Sigmoid colon (tissue), 7 donors: ENCODE results near the gene NAGS. TPM values are rescaled to one million over a fixed set of nuclear protein-coding genes. Genes with fewer than 3 reads are reported as not detected.

ENCODE experiments used
- DNase-seq: peaks from one replicate; pipeline ENCODE4 v3.0.0-alpha.2; 2019
- H3K27ac ChIP-seq, 4 donors: fragments of 200-600 bp; sonication (generic); one replicate each; pipeline ENCODE4 v1.5.1; 2016 to 2019; ENCODE audit warnings: mild to moderate bottlenecking in 1 of 4
- H3K27me3 ChIP-seq, 3 donors: fragments of 200-600 bp; sonication (generic); one replicate each; pipeline ENCODE4 v1.5.1; 2019; ENCODE audit warnings: mild to moderate bottlenecking in 1 of 3
- H3K36me3 ChIP-seq, 4 donors: fragments of 200-600 bp; sonication (generic); one replicate each; pipeline ENCODE4 v1.5.1; 2016 to 2019
- H3K4me1 ChIP-seq, 4 donors: fragments of 200-600 bp; sonication (generic); one replicate each; pipeline ENCODE4 v1.5.1; 2017 to 2019
- H3K4me3 ChIP-seq, 4 donors: fragments of 200-600 bp; sonication (generic); one replicate each; pipeline ENCODE4 v1.5.1; 2017 to 2019; ENCODE audit warnings: mild to moderate bottlenecking in 2 of 4, moderate library complexity in 1 of 4
- H3K9me3 ChIP-seq, 4 donors: fragments of 200-600 bp in 3 of 4; sonication (generic) in 3 of 4; one replicate each; pipeline versions ENCODE4 v1.5.1 to v1.6.1; 2013 to 2019
- CTCF ChIP-seq, 4 experiments: fragments of 450-650 bp in 3 of 4; fragments of 200-600 bp in 1 of 4; IDR thresholded peaks; one replicate each; pipeline ENCODE4 v1.5.1; 2016 to 2019; ENCODE audit warnings: antibody characterized with exemption in 4 of 4, mild to moderate bottlenecking in 3 of 4, moderate library complexity in 2 of 4
- EP300 ChIP-seq, 4 donors: sonication (generic); formaldehyde crosslinking; IDR thresholded peaks; one replicate each; pipeline ENCODE4 v1.6.1; 2017; ENCODE audit warnings: antibody characterized with exemption in 4 of 4
- POLR2A ChIP-seq, 2 donors: fragments of 450-650 bp; IDR thresholded peaks; one replicate each; pipeline ENCODE4 v1.6.1; 2016; ENCODE audit warnings: antibody characterized with exemption in 2 of 2, mild to moderate bottlenecking in 2 of 2, moderate library complexity in 2 of 2
- POLR2AphosphoS5 ChIP-seq, 4 donors: sonication (generic); formaldehyde crosslinking; IDR thresholded peaks; one replicate each; pipeline ENCODE4 v1.6.1; 2017; ENCODE audit warnings: antibody characterized with exemption in 4 of 4
- WGBS, 2 donors: extraction: QIAGEN DNeasy Blood & Tissue Kit; methylation state at CpG; one replicate each; pipeline ENCODE4 v1.1.7; 2013; 5-methylcytosine and 5-hydroxymethylcytosine counted together
- intact Hi-C: fragments of 100-400 bp; cut with DNase I; formaldehyde crosslinking; loops from one replicate; pipeline ENCODE4 v1.15.1; 2023
- polyA plus RNA-seq, 3 donors: library from polyadenylated mRNA; stranded (reverse); fragments of 200-250 nt; gene quantifications; one replicate each; pipeline ENCODE4 v1.2.3, GENCODE V29; 2013
- total RNA-seq, 4 donors: library from RNA; depleted of rRNA; stranded (reverse); fragments of >200 nt; gene quantifications; one replicate each; pipeline ENCODE4 v1.1.0, GENCODE V29; 2016
- donor health status: healthy with polysubstance abuse.
- donor health status: Bipolar disorder and iron deficiency.
- donor health status: healthy.

NAGS gene
- total and polyA plus RNA-seq, 7 donors = 0.54 to 13.2 (median 1.4) TPM

GRCh38 chr17:44022246-44022645 is 17.8 kb downstream of the NAGS start:
- intact Hi-C loops = no loop called here
- Histone ChIP-seq H3K27ac (no peak overlapping the region), H3K9me3 (no peaks in the 10 kb centered on the region), H3K27me3 (no peaks in the 10 kb centered on the region), H3K4me1 (no peaks in the 10 kb centered on the region), H3K36me3 (peaks cover 0 to 13% (median 3%) of the 10 kb centered on the region in 4 donors), H3K4me3 (no peak overlapping the region)
- 96 to 97% methylated on average over 2 of the region's 2 CpGs for WGBS, 2 donors
- DNase-seq = no peak
- TF ChIP-seq POLR2A (IDR thresholded peaks at IDR 0.05) (no peak), POLR2AphosphoS5 (IDR thresholded peaks at IDR 0.05) (no peak), EP300 (IDR thresholded peaks at IDR 0.05) (no peak)

GRCh38 chr17:44023545-44024270 is 19.3 kb downstream of the NAGS start:
- TF ChIP-seq CTCF (IDR thresholded peaks at IDR 0.05) (no peak), POLR2AphosphoS5 (IDR thresholded peaks at IDR 0.05) (no peak), POLR2A (IDR thresholded peaks at IDR 0.05) (no peak), EP300 (IDR thresholded peaks at IDR 0.05) (no peak)
- H3K9me3 ChIP-seq = no peaks in the 10 kb centered on the region
- peaks cover 0 to 13% (median 5%) of the 10 kb centered on the region in 4 donors for H3K36me3 ChIP-seq
- H3K4me1 ChIP-seq = no peaks in the 10 kb centered on the region
- DNase-seq = no peak
- intact Hi-C loops = no loop called here
- H3K4me3 ChIP-seq = no peak overlapping the region
- no peak overlapping the region for H3K27ac ChIP-seq
- H3K27me3 ChIP-seq = no peaks in the 10 kb centered on the region
- WGBS, 2 donors = 94 to 95% methylated on average over 22 of the region's 22 CpGs

GRCh38 chr17:44024271-44024663 is 19.8 kb downstream of the NAGS start:
- intact Hi-C loops = no loop called here
- H3K36me3 ChIP-seq = peaks cover 0 to 13% (median 5%) of the 10 kb centered on the region in 4 donors

GRCh38 chr17:44024853-44025252 is 20.4 kb downstream of the NAGS start:
- H3K9me3 ChIP-seq = no peaks in the 10 kb centered on the region
- H3K4me3 ChIP-seq = no peak overlapping the region
- intact Hi-C loops = no loop called here
- WGBS, 2 donors = 82 to 94% methylated on average over 4 of the region's 4 CpGs
- TF ChIP-seq EP300 (IDR thresholded peaks at IDR 0.05) (no peak), POLR2AphosphoS5 (IDR thresholded peaks at IDR 0.05) (no peak), POLR2A (IDR thresholded peaks at IDR 0.05) (no peak), CTCF (IDR thresholded peaks at IDR 0.05) (no peak)
- peaks cover 0 to 13% (median 5%) of the 10 kb centered on the region in 4 donors for H3K36me3 ChIP-seq
- DNase-seq = no peak
- H3K27me3 ChIP-seq = no peaks in the 10 kb centered on the region
- H3K4me1 ChIP-seq = no peaks in the 10 kb centered on the region
- H3K27ac ChIP-seq = no peak overlapping the region

More at GRCh38 chr17:44024271-44024663, 19.8 kb downstream of the NAGS start:
- no peak for TF ChIP-seq POLR2A (IDR thresholded peaks at IDR 0.05)
- Histone ChIP-seq H3K4me1 (no peaks in the 10 kb centered on the region), H3K4me3 (no peak overlapping the region), H3K9me3 (no peaks in the 10 kb centered on the region), H3K27me3 (no peaks in the 10 kb centered on the region), H3K27ac (no peak overlapping the region)
- DNase-seq = no peak
- WGBS, 2 donors = 25 to 61% methylated on average over 6 of the region's 6 CpGs

GRCh38 chr17:44029736-44030135 is 25.3 kb downstream of the NAGS start:
- TF ChIP-seq EP300 (IDR thresholded peaks at IDR 0.05) (no peak), POLR2AphosphoS5 (IDR thresholded peaks at IDR 0.05) (no peak), POLR2A (IDR thresholded peaks at IDR 0.05) (no peak), CTCF (IDR thresholded peaks at IDR 0.05) (no peak)
- H3K27me3 ChIP-seq = no peaks in the 10 kb centered on the region
- 89 to 91% methylated on average over 5 of the region's 5 CpGs for whole genome bisulfite sequencing, 2 donors

More at GRCh38 chr17:44029736-44030135, 25.3 kb downstream of the NAGS start:
- DNase-seq = no peak
- H3K36me3 ChIP-seq = peaks cover 0 to 36% (median 11%) of the 10 kb centered on the region in 4 donors
- H3K4me1 ChIP-seq = no peaks in the 10 kb centered on the region
- no peak overlapping the region for H3K27ac ChIP-seq
- H3K4me3 ChIP-seq = no peak overlapping the region
- no peaks in the 10 kb centered on the region for H3K9me3 ChIP-seq
- intact Hi-C loops = no loop called here
